ENCODE measurements around the gene FKTN. TPM values are rescaled to one million over a fixed set of nuclear protein-coding genes. Genes with fewer than 3 reads are reported as not detected.
A peak's percentile ranks its signal among the peaks of the same experiment; 100 is the strongest.

Gene FKTN
- total RNA-seq, 1 donor from 2014 or later = 57.7 TPM

DNA sequence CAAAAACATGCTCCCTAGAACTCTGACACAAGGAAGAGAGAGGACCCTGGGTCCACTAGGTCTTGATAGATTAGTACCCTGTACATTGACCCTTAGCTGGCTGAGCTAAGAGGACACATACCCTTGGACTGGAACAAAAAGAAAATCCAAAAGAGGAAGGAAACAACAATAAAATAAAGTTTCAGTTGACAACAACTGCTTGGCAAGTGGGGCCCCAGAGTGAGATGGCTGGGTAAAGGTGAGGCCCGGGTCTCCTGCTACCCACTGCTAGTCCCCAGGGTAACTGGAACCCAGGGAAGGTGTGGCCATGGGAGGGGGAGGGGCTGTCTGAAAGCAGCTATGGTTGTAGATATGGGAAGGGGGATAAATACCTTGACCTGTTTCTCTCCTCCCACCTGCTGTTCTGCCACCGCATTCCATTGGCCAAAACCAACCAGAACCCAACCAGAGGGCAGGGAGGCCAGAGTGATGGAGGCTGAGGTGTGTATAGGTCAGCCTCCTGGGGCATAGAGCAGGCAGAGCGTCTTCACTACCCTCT, 116.0 kb downstream of the FKTN start:
- no peak for DNase-seq (ENCODE audit: low spot score)
- H3K36me3 ChIP-seq = no peaks in the 10 kb centered on the region
- peaks cover 7% of the 10 kb centered on the region for H4K20me1 ChIP-seq (ENCODE audit: low read depth)
- H3K4me3 Mint-ChIP-seq = no peak overlapping the region
- H3K4me2 ChIP-seq = no peak overlapping the region
- no peak overlapping the region for H3K27ac Mint-ChIP-seq
- peaks cover 3% of the 10 kb centered on the region for H3K36me3 Mint-ChIP-seq
- peaks cover 87% of the 10 kb centered on the region for H3K27me3 ChIP-seq
- H3K9me3 ChIP-seq (ENCODE audit: low read depth) = no peaks in the 10 kb centered on the region
- H3K4me1 Mint-ChIP-seq = peaks cover 51% of the 10 kb centered on the region
- no peaks in the 10 kb centered on the region for H3K9me3 Mint-ChIP-seq
- TF ChIP-seq, protein P1, sequence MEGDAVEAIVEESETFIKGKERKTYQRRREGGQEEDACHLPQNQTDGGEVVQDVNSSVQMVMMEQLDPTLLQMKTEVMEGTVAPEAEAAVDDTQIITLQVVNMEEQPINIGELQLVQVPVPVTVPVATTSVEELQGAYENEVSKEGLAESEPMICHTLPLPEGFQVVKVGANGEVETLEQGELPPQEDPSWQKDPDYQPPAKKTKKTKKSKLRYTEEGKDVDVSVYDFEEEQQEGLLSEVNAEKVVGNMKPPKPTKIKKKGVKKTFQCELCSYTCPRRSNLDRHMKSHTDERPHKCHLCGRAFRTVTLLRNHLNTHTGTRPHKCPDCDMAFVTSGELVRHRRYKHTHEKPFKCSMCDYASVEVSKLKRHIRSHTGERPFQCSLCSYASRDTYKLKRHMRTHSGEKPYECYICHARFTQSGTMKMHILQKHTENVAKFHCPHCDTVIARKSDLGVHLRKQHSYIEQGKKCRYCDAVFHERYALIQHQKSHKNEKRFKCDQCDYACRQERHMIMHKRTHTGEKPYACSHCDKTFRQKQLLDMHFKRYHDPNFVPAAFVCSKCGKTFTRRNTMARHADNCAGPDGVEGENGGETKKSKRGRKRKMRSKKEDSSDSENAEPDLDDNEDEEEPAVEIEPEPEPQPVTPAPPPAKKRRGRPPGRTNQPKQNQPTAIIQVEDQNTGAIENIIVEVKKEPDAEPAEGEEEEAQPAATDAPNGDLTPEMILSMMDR (IDR thresholded peaks at IDR 0.05) = no peak
- TF ChIP-seq EZH2 (IDR thresholded peaks at IDR 0.05) = no peak
- no peak for TF ChIP-seq EZH2phosphoT487 (IDR thresholded peaks at IDR 0.05)
- H3F3A ChIP-seq (ENCODE audit: low read depth) = peaks cover 36% of the 10 kb centered on the region
- H3K79me2 ChIP-seq (ENCODE audit: low read depth) = no peaks in the 10 kb centered on the region
- peaks cover 59% of the 10 kb centered on the region for H3K4me1 ChIP-seq
- H3K4me3 ChIP-seq = no peak overlapping the region
- no peak overlapping the region for H3K27ac ChIP-seq
- peaks cover 6% of the 10 kb centered on the region for H3K27me3 Mint-ChIP-seq (ENCODE audit: insufficient read depth, low read depth)
- no peak overlapping the region for H3K9ac ChIP-seq
- no peak overlapping the region for H2AFZ ChIP-seq (replicated peaks)

DNA sequence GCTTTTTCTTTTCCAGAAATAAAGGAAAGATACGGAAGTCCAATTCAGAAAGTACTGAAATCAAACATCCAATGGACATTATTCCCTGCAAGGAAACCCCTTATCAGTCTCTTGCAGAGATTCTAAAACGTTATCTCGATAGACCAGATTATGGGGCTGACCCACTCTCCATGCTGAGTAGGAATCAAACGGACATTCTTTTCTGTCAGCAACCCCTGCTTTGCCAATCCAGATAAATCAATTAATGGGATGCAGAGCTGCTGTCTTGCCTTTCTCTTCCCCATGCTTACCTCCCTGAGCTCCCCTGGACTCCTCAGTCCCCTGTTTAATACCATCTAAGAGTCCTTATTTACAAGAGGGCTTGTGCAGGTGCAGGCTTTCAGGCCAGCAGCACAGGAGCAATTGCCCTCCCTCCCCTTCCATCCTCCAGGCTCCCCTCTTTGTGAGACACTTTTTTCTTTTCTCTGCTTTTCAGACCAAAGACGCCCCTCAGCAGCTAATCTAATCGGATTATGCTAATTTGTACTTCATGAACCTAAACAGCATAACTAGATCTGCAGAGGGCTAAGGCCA, 118.5 kb downstream of the FKTN start:
- H3K9ac ChIP-seq = no peak overlapping the region
- peak overlapping the region; percentile 34 for H3K4me3 Mint-ChIP-seq
- H2AFZ ChIP-seq (replicated peaks) = no peak overlapping the region
- H3K36me3 Mint-ChIP-seq = no peaks in the 10 kb centered on the region
- H3K9me3 ChIP-seq (ENCODE audit: low read depth) = no peaks in the 10 kb centered on the region
- H3K27me3 Mint-ChIP-seq (ENCODE audit: insufficient read depth, low read depth) = peaks cover 6% of the 10 kb centered on the region
- H3K27me3 ChIP-seq = peaks cover 92% of the 10 kb centered on the region
- H3K36me3 ChIP-seq = no peaks in the 10 kb centered on the region
- peaks cover 45% of the 10 kb centered on the region for H3K4me1 Mint-ChIP-seq
- H3K9me3 Mint-ChIP-seq = peaks cover 3% of the 10 kb centered on the region
- TF ChIP-seq EZH2 (IDR thresholded peaks at IDR 0.05) (no peak), EZH2phosphoT487 (IDR thresholded peaks at IDR 0.05) (peak; percentile 79)
- H3K27ac Mint-ChIP-seq = peak overlapping the region; percentile 95
- peaks cover 7% of the 10 kb centered on the region for H4K20me1 ChIP-seq (ENCODE audit: low read depth)
- peak overlapping the region; percentile 47 for H3K4me2 ChIP-seq
- peaks cover 41% of the 10 kb centered on the region for H3K4me1 ChIP-seq
- H3K4me3 ChIP-seq = no peak overlapping the region
- H3K79me2 ChIP-seq (ENCODE audit: low read depth) = no peaks in the 10 kb centered on the region
- H3F3A ChIP-seq (ENCODE audit: low read depth) = peaks cover 36% of the 10 kb centered on the region
- peak; percentile 92 for DNase-seq (ENCODE audit: low spot score)
- H3K27ac ChIP-seq = no peak overlapping the region

DNA sequence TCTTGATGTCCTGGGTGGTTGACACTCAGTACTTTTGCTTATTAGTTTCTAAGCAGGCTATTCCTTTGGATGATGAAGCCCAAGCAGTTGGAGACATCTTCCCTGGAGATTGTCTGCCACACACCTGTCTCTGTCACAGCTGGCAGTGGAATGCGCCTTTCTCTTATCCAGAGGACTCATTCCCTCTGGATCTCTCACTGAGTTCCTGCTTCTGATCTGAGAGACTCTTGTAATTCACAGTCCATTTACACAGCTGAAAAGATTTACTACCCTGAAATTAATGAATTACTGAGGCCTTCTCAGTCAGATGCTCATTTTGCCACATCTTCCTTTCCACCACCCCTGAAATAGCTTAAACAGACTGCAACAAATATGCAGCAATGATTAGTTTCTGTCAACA, 120.2 kb downstream of the FKTN start:
- peak overlapping the region; percentile 47 for H3K4me2 ChIP-seq
- H3K27ac Mint-ChIP-seq = peak overlapping the region; percentile 88
- H3K9ac ChIP-seq = no peak overlapping the region
- peaks cover 2% of the 10 kb centered on the region for H3K36me3 Mint-ChIP-seq
- no peaks in the 10 kb centered on the region for H3K9me3 ChIP-seq (ENCODE audit: low read depth)
- H3K27me3 Mint-ChIP-seq (ENCODE audit: insufficient read depth, low read depth) = peaks cover 6% of the 10 kb centered on the region
- peaks cover 45% of the 10 kb centered on the region for H3K4me1 Mint-ChIP-seq
- H2AFZ ChIP-seq (replicated peaks) = no peak overlapping the region
- no peak overlapping the region for H3K4me3 ChIP-seq
- TF ChIP-seq EZH2 (IDR thresholded peaks at IDR 0.05) = no peak
- no peak for TF ChIP-seq EZH2phosphoT487 (IDR thresholded peaks at IDR 0.05)
- TF ChIP-seq, protein P1 (IDR thresholded peaks at IDR 0.05) = no peak
- peaks cover 9% of the 10 kb centered on the region for H3K9me3 Mint-ChIP-seq
- peaks cover 41% of the 10 kb centered on the region for H3K4me1 ChIP-seq
- H3K36me3 ChIP-seq = no peaks in the 10 kb centered on the region
- H3K27ac ChIP-seq = no peak overlapping the region
- no peaks in the 10 kb centered on the region for H3K79me2 ChIP-seq (ENCODE audit: low read depth)
- H3F3A ChIP-seq (ENCODE audit: low read depth) = peaks cover 36% of the 10 kb centered on the region
- H4K20me1 ChIP-seq (ENCODE audit: low read depth) = peaks cover 7% of the 10 kb centered on the region
- no peak for DNase-seq (ENCODE audit: low spot score)
- peak overlapping the region; percentile 16 for H3K4me3 Mint-ChIP-seq
- peaks cover 80% of the 10 kb centered on the region for H3K27me3 ChIP-seq

DNA sequence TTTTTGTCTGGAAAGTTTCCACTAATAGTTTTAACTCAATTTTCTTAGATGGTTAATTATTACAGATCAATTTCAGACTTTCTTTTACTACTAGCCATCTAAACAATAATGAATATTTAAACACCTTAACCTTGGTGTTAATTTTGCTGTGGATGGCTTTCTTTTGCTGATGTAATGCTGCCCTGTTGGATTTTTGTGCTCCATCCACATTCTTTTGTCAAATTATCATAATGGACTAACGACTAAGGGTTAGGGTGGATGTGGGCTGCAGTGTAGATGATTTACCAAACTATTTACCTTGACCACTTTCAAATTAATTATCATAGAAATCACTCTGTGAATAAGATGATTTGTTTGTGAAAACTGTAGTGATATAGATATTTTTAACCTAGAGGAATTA, 120.8 kb downstream of the FKTN start:
- H3K27ac Mint-ChIP-seq = no peak overlapping the region
- peaks cover 36% of the 10 kb centered on the region for H3F3A ChIP-seq (ENCODE audit: low read depth)
- peaks cover 43% of the 10 kb centered on the region for H3K4me1 Mint-ChIP-seq
- H2AFZ ChIP-seq (replicated peaks) = no peak overlapping the region
- no peak overlapping the region for H3K4me3 ChIP-seq
- TF ChIP-seq, protein P1 (IDR thresholded peaks at IDR 0.05) = no peak
- no peak for TF ChIP-seq EZH2 (IDR thresholded peaks at IDR 0.05)
- H3K9me3 Mint-ChIP-seq = peaks cover 9% of the 10 kb centered on the region
- H3K9ac ChIP-seq = no peak overlapping the region
- no peak overlapping the region for H3K27ac ChIP-seq
- peaks cover 2% of the 10 kb centered on the region for H3K36me3 Mint-ChIP-seq
- H3K27me3 ChIP-seq = peaks cover 73% of the 10 kb centered on the region
- H3K79me2 ChIP-seq (ENCODE audit: low read depth) = no peaks in the 10 kb centered on the region
- H3K36me3 ChIP-seq = no peaks in the 10 kb centered on the region
- DNase-seq (ENCODE audit: low spot score) = no peak
- peaks cover 7% of the 10 kb centered on the region for H4K20me1 ChIP-seq (ENCODE audit: low read depth)
- H3K27me3 Mint-ChIP-seq (ENCODE audit: insufficient read depth, low read depth) = peaks cover 3% of the 10 kb centered on the region
- H3K4me1 ChIP-seq = peaks cover 38% of the 10 kb centered on the region
- H3K9me3 ChIP-seq (ENCODE audit: low read depth) = no peaks in the 10 kb centered on the region
- no peak overlapping the region for H3K4me3 Mint-ChIP-seq
- peak overlapping the region; percentile 47 for H3K4me2 ChIP-seq
